HL-60/S4 treated with phorbol 12-myristate 13-acetate at 8.2 ng/mL for 4 days and 3 days (cell line): ENCODE measurements around the gene SCFD2.
"Not testable (repeated sequence)": the region's sequence is repeated elsewhere in the genome, so short reads cannot be mapped to it uniquely, and the experiment has no call there.

Experiments used
- in situ Hi-C: fragments of 300-500 bp; cut with MboI; formaldehyde crosslinking; loops from 2 replicates; pipeline ENCODE4 v1.15.0; 2022; ENCODE audit warnings: low sequenced_read_pairs

SCFD2 gene

GRCh38 chr4:53150631-53151488 is 215.0 kb downstream of the SCFD2 start:
- in situ Hi-C loops: no loop called here

GRCh38 chr4:53147711-53148110 is 218.2 kb downstream of the SCFD2 start:
- in situ Hi-C loops: no loop called here

- in situ Hi-C loops: no loop called here
Observed at GRCh38 chr4:53147197-53147596, 218.7 kb downstream of the SCFD2 start.

DNA sequence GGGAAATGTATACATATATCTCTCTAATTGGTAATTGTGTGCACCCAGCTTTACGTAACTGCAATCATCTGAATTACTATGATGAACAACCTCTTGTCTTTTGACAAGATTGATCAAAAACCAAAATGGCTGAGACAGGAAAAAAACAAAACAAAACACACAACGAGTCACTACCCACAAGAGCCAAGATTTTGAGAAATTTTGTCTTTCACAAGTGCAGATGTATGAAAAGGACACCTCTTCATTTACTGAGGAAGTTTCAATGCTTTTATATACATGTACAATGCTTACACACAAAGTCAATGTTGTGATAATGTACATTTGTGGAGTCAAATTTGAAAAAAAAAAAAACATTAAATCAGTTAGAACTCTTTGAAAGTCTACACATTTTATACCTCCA is 224.6 kb downstream of the SCFD2 start:
- in situ Hi-C loops: no loop called here

GRCh38 chr4:53139256-53139655 is 226.6 kb downstream of the SCFD2 start:
- in situ Hi-C loops: not testable (repeated sequence)

GRCh38 chr4:53137468-53137867 is 228.4 kb downstream of the SCFD2 start:
- in situ Hi-C loops: no loop called here

DNA sequence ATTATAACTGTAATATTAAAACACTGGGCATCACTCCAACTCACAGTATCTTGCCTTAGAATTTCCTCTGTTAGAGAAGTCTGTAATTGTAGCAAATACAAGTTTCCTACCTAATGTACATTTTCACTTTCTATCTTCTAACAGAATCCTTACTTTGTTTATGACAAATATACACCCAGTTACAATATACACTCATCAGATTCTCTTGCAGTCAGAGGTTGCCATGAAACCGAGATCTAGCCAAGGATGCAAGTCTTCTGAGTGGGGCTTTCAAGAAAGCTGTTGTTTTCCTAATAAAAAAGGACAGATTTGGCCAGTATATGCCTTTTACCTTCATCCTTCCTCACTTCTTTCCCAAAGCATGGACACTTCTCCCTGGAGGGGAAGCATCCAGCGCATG is 228.9 kb downstream of the SCFD2 start:
- in situ Hi-C loops: no loop called here

DNA sequence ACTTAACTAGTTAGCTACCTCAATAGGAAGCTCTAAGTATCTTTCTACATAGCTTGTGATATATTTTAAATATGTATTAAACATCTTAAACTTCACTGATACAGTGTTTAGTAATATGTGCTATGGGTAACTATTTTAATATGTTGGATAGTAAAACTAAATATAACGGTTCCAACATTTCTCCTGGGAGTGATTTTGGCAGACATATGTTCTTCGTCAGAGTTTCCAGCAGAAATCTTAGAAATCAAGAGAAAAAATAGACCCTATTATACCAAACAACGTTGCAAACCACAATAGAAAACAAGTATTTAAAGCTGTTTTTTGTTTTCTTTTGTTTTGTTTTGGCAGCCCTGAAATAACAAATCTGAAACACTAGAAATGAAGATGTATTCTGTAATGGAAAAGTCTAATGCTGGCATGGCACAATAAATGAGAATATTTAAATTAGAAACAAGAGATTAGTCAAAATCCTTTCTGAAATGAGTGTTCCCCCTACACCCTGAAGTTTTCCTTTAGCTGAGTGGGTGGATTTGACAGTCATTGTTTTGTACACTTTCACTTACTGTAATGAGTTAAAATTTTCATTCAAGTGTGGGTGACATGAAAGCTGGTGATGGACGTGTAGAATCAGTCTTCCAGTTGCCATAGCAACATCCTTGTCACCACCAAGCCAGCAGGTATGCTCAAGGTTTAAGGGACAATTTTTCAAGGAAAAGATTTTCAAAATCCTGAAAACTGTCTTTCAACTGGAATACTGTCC is 233.5 kb downstream of the SCFD2 start:
- in situ Hi-C loops: no loop called here

DNA sequence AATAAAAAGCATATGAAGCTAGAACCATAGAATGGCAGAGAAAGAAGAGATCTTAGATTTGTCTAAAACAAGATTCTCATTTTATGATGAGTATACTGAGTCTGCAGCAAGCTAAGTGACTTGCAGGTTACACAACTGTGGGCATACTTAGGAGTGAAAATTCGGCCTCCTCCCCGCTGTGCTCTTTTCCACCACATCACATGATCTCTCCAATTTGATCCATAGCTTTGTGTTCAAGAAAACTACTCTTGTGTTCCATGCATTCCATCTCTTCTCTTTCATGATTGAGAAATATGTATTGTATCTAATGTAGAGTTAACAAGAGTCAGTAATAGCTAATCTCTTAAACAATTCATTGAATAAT is 234.3 kb downstream of the SCFD2 start:
- in situ Hi-C loops: no loop called here

GRCh38 chr4:53130896-53131561 is 234.8 kb downstream of the SCFD2 start:
- in situ Hi-C loops: no loop called here

GRCh38 chr4:53128706-53129357 is 237.0 kb downstream of the SCFD2 start:
- in situ Hi-C loops: no loop called here

DNA sequence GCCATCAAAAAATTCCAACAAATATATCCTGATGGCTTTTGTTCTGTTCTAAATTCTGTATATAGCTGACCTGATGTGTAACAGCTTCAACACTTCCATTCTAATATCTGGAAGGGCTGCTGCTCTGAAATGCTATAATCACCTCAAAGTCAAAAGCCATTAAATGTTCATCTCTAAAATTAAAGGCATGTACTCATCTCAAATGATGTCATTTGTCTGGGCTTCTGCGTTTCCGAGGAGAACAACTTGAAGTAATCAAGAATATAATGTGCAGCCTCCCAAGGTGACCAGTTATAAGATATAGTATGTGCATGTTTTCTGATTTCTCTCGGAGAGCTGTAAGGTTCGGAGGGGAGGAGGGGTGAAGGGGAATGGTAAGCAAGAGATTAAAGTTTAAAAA is 237.6 kb downstream of the SCFD2 start:
- in situ Hi-C loops: no loop called here

- in situ Hi-C loops: no loop called here
Observed at GRCh38 chr4:53127365-53127764, 238.5 kb downstream of the SCFD2 start.

- in situ Hi-C loops: no loop called here
Observed at GRCh38 chr4:53126099-53126498, 239.8 kb downstream of the SCFD2 start.

- in situ Hi-C loops: no loop called here
Observed at GRCh38 chr4:53123819-53124218, 242.0 kb downstream of the SCFD2 start.

DNA sequence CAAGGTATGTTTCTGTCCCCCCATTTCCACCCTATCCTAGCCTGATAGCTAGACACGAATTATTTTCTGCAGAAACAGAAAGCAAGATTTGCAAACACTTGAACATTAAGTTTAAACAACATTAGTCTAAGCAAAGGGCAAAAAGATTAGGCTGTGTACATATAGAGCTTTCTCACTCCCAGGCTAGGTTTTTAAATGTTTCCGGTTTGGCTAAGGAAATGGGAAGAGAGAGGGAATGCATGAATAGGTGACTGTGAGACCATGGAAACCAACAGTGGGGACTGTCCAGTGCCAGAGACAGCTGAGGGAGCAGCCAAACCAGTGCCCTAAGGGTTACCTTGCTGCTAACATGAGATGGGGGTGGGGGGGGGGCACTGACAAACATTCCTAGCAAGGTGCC is 242.7 kb downstream of the SCFD2 start:
- in situ Hi-C loops: no loop called here

DNA sequence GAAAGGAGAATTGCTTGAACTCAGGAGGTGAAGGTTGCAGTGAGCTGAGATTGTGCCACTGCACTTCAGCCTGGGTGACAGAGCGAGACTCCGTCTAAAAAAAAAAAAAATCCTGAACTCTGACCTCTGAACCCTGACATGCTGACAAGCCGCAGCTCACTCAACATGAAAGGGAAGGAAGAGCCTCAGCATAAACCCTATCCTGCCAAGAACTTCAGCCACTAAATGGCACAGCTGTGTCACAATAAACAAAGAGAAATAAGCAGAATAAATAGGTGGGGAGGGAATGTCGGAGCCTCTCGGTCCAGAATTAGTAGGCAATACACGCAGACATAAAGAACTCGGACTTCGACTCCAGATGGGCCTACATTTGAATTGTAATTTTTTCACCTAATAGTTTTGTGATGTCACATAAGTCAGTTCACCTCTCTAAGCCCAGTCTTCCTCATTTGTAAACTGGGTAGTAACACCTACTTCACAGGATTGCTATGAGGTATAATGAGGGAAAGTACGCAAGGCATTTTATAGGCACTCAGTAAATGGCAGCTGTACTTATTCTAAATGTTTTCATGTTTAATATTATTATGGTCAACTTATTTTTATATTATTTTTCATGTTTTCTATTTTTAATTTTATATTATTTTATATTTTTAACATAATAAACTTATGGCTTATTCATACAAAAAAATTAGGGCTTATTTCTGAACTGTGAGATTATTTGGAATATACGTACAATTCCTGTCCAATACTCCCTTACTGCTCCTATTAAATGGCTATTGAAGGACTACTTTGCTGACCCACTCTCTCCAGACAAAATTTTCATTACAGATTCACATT is 243.4 kb downstream of the SCFD2 start:
- in situ Hi-C loops: no loop called here

GRCh38 chr4:53121264-53121865 is 244.5 kb downstream of the SCFD2 start:
- in situ Hi-C loops: no loop called here

- in situ Hi-C loops: no loop called here
Observed at GRCh38 chr4:53120778-53121177, 245.1 kb downstream of the SCFD2 start.

- in situ Hi-C loops: no loop called here
Observed at GRCh38 chr4:53119680-53120079, 246.2 kb downstream of the SCFD2 start.
